Keratinocyte (primary cell): ENCODE data around the gene BUD23. TPM values are rescaled to one million over a fixed set of nuclear protein-coding genes. Genes with fewer than 3 reads are reported as not detected.
A peak's percentile ranks its signal among the peaks of the same experiment; 100 is the strongest.

Source experiments
- DNase-seq: peaks from one replicate; pipeline ENCODE4 v3.0.0-alpha.2; 2011; ENCODE audit warnings: low read depth, missing footprints, low spot score
- FAIRE-seq: peaks from 2 replicates; lab custom pipeline; 2011; peaks lifted over from hg19 to GRCh38; lab: Jason Lieb, UNC
- H2AFZ ChIP-seq: 2 replicates; pipeline ENCODE4 v1.6.0; 2012; ENCODE audit warnings: low read length, control low read depth, inconsistent platforms; ENCODE audit not compliant: control insufficient read depth
- H3K27ac ChIP-seq: 2 replicates; pipeline ENCODE4 v1.5.1; 2011; ENCODE audit warnings: low read length; ENCODE audit not compliant: control insufficient read depth, insufficient read depth
- H3K27me3 ChIP-seq: 3 replicates; pipeline ENCODE4 v1.6.0; 2011; ENCODE audit warnings: low read length; ENCODE audit not compliant: control insufficient read depth, insufficient read depth; ENCODE audit errors: extremely low read depth
- H3K36me3 ChIP-seq, 2 experiments: 2 replicates in 1 of 2; 3 replicates in 1 of 2; pipeline ENCODE4 v1.5.1; 2011; ENCODE audit warnings: low read length in 2 of 2, mild to moderate bottlenecking in 1 of 2; ENCODE audit not compliant: control insufficient read depth in 2 of 2, insufficient read depth in 2 of 2; ENCODE audit errors: extremely low read depth in 1 of 2
- H3K4me1 ChIP-seq: 3 replicates; pipeline ENCODE4 v1.5.1; 2011; ENCODE audit warnings: low read length; ENCODE audit not compliant: control insufficient read depth, insufficient read depth; ENCODE audit errors: extremely low read depth
- H3K4me2 ChIP-seq: 3 replicates; pipeline ENCODE4 v1.6.0; 2011; ENCODE audit warnings: low read depth, low read length; ENCODE audit not compliant: control insufficient read depth, insufficient read depth; ENCODE audit errors: extremely low read depth
- H3K4me3 ChIP-seq, 3 experiments: fragments of 200-600 bp in 1 of 3; sonication (generic) in 1 of 3; 2 replicates in 2 of 3; 3 replicates in 1 of 3; pipeline ENCODE4 v1.5.1; 2011 to 2016; ENCODE audit warnings: low read length in 3 of 3, mild to moderate bottlenecking in 3 of 3, control low read depth in 2 of 3, inconsistent platforms in 1 of 3, low read depth in 1 of 3, mixed read lengths in 1 of 3, mixed run types in 1 of 3, moderate library complexity in 1 of 3; ENCODE audit not compliant: control insufficient read depth in 2 of 3, insufficient read depth in 2 of 3; ENCODE audit errors: extremely low read depth in 1 of 3
- H3K79me2 ChIP-seq: 2 replicates; pipeline ENCODE4 v1.6.0; 2012; ENCODE audit warnings: low read length; ENCODE audit not compliant: control insufficient read depth, insufficient read depth
- H3K9ac ChIP-seq: 3 replicates; pipeline ENCODE4 v1.6.0; 2011; ENCODE audit warnings: low read length; ENCODE audit not compliant: control insufficient read depth, insufficient read depth; ENCODE audit errors: extremely low read depth
- H3K9me1 ChIP-seq: 3 replicates; pipeline ENCODE4 v1.6.0; 2011; ENCODE audit warnings: low read length; ENCODE audit not compliant: control insufficient read depth, insufficient read depth; ENCODE audit errors: extremely low read depth
- H3K9me3 ChIP-seq: 2 replicates; pipeline ENCODE4 v1.5.1; 2012; ENCODE audit warnings: low read depth, low read length; ENCODE audit not compliant: control insufficient read depth
- H4K20me1 ChIP-seq: 3 replicates; pipeline ENCODE4 v1.6.0; 2011; ENCODE audit warnings: low read length; ENCODE audit not compliant: control insufficient read depth, insufficient read depth; ENCODE audit errors: extremely low read depth
- CTCF ChIP-seq, 3 experiments: IDR thresholded peaks in 1 of 3; conservative IDR thresholded peaks in 1 of 3; optimal IDR thresholded peaks in 1 of 3; 2 replicates in 2 of 3; 3 replicates in 1 of 3; pipeline versions ENCODE3 to v1.5.1; 2011; ENCODE audit warnings: low read length in 3 of 3, mild to moderate bottlenecking in 3 of 3, moderate library complexity in 2 of 3, control low read depth in 1 of 3, inconsistent platforms in 1 of 3; ENCODE audit not compliant: insufficient read depth in 2 of 3; ENCODE audit errors: extremely low read depth in 1 of 3
- EZH2 ChIP-seq: IDR thresholded peaks from one replicate; pipeline ENCODE4 v1.6.1; 2012; ENCODE audit warnings: inconsistent platforms, mild to moderate bottlenecking, low read length, moderate library complexity
- dilution Hi-C: fragments of 300-500 bp; cut with MboI; formaldehyde crosslinking; loops from one replicate; pipeline ENCODE4 v1.7.0; 2020; ENCODE audit warnings: low sequenced_read_pairs; ENCODE audit not compliant: extremely low pct_ligation_motif_present
- polyA plus RNA-seq, 5 experiments: library from polyadenylated mRNA; depleted of rRNA in 3 of 5; stranded (reverse) in 3 of 5; stranded (forward) in 1 of 5; unstranded in 1 of 5; fragments of >200 nt; gene quantifications; 1 replicate in 1 of 5; 2 replicates in 3 of 5; 3 replicates in 1 of 5; pipeline versions ENCODE4 v1.2.1 to v1.2.3, GENCODE V29; 2011 to 2012; ENCODE audit warnings: missing spikeins in 2 of 5, low read depth in 1 of 5, low replicate concordance in 1 of 5

Gene BUD23
- polyA plus RNA-seq, 1 donor (not counting 4 experiments of a cell fraction or from before 2014, with no cell fraction given): 72.0 TPM

- no peak overlapping the region for H2AFZ ChIP-seq
- H3K9me1 ChIP-seq: peaks cover 2% of the 10 kb centered on the region
- no peak for FAIRE-seq
- peaks cover 35% of the 10 kb centered on the region for H4K20me1 ChIP-seq
- no peaks in the 10 kb centered on the region for H3K9me3 ChIP-seq
- H3K4me2 ChIP-seq: no peak overlapping the region
- H3K36me3 ChIP-seq: peaks cover 29 to 59% of the 10 kb centered on the region in 2 experiments
- H3K9ac ChIP-seq: no peak overlapping the region
- H3K27ac ChIP-seq: no peak overlapping the region
- peaks cover 12% of the 10 kb centered on the region for H3K79me2 ChIP-seq
- no peak for TF ChIP-seq CTCF (optimal IDR thresholded peaks at IDR 0.05 in 1 of 3, IDR thresholded peaks at IDR 0.05 in 1 of 3, conservative IDR thresholded peaks at IDR 0.05 in 1 of 3; ENCODE audit: extremely low read depth in 1 of 3, insufficient read depth in 2 of 3, low read length in 3 of 3)
- TF ChIP-seq EZH2: no peak
- H3K27me3 ChIP-seq: no peaks in the 10 kb centered on the region
- H3K4me3 ChIP-seq: no peak overlapping the region
- DNase-seq: no peak
- H3K4me1 ChIP-seq: peaks cover 34% of the 10 kb centered on the region
- dilution Hi-C loops: no loop called here
These were observed 21.5 kb downstream of the BUD23 start for GRCh38 chr7:73704640-73705550.

- Histone ChIP-seq H2AFZ (no peak overlapping the region), H3K9me3 (no peaks in the 10 kb centered on the region), H3K27me3 (no peaks in the 10 kb centered on the region), H3K4me1 (peaks cover 34% of the 10 kb centered on the region), H4K20me1 (peaks cover 39% of the 10 kb centered on the region), H3K36me3 (peaks cover 29 to 57% of the 10 kb centered on the region in 2 experiments), H3K9ac (peak overlapping the region; percentile 2), H3K4me3 (no peak overlapping the region), H3K9me1 (peaks cover 2% of the 10 kb centered on the region), H3K27ac (no peak overlapping the region), H3K4me2 (no peak overlapping the region), H3K79me2 (peaks cover 16% of the 10 kb centered on the region)
- DNase-seq (no peak), FAIRE-seq (no peak)
- TF ChIP-seq CTCF (optimal IDR thresholded peaks at IDR 0.05 in 1 of 3, IDR thresholded peaks at IDR 0.05 in 1 of 3, conservative IDR thresholded peaks at IDR 0.05 in 1 of 3; ENCODE audit: extremely low read depth in 1 of 3, insufficient read depth in 2 of 3, low read length in 3 of 3): no peak
- TF ChIP-seq EZH2: no peak
- dilution Hi-C loops: no loop called here
These were observed 22.1 kb downstream of the BUD23 start for GRCh38 chr7:73705551-73705920.
